ENCODE results near the gene MANSC1. TPM values are rescaled to one million over a fixed set of nuclear protein-coding genes. Genes with fewer than 3 reads are reported as not detected.
A peak's percentile ranks its signal among the peaks of the same experiment; 100 is the strongest.

Gene MANSC1
- total RNA-seq, 2 donors from 2014 or later: 6.6 to 12.1 TPM

GRCh38 chr12:12393171-12393570 lies 43.1 kb upstream of the MANSC1 start:
- Histone ChIP-seq H3K4me3 (ENCODE audit: low read length) (no peak overlapping the region), H3K9ac (ENCODE audit: extremely low read depth, low read length, poor library complexity, severe bottlenecking) (no peak overlapping the region), H3K27ac (ENCODE audit: low read depth, low read length) (no peak overlapping the region), H3K27me3 (ENCODE audit: control insufficient read depth, insufficient read depth, low read length, poor library complexity, severe bottlenecking) (no peaks in the 10 kb centered on the region), H3K36me3 (ENCODE audit: control insufficient read depth, insufficient read depth, low read length) (no peaks in the 10 kb centered on the region), H3K9me3 (ENCODE audit: control insufficient read depth, low read length) (no peaks in the 10 kb centered on the region), H3K4me1 (ENCODE audit: control insufficient read depth, insufficient read depth, low read length) (no peaks in the 10 kb centered on the region)
- no peaks in the 10 kb centered on the region for H3K27me3 Mint-ChIP-seq (ENCODE audit: insufficient read depth)
- H3K36me3 Mint-ChIP-seq (ENCODE audit: low read depth): peaks cover 14% of the 10 kb centered on the region
- H3K9me3 Mint-ChIP-seq: no peaks in the 10 kb centered on the region
- no peak overlapping the region for H3K27ac Mint-ChIP-seq
- TF ChIP-seq CTCF (conservative IDR thresholded peaks at IDR 0.05): no peak
- peaks cover 5% of the 10 kb centered on the region for H3K4me1 Mint-ChIP-seq
- no peak for DNase-seq
- H3K4me3 Mint-ChIP-seq: no peak overlapping the region
- WGBS, 2 experiments (ENCODE audit: insufficient coverage in 1 of 2, insufficient read length in 1 of 2): 86 to 97% methylated on average over 1 to 2 of the region's 2 CpGs

- TF ChIP-seq CTCF (conservative IDR thresholded peaks at IDR 0.05): no peak
- Mint-ChIP-seq H3K27ac (no peak overlapping the region), H3K4me1 (peaks cover 2% of the 10 kb centered on the region), H3K4me3 (no peak overlapping the region), H3K36me3 (ENCODE audit: low read depth) (peaks cover 14% of the 10 kb centered on the region), H3K27me3 (ENCODE audit: insufficient read depth) (no peaks in the 10 kb centered on the region), H3K9me3 (no peaks in the 10 kb centered on the region)
- Histone ChIP-seq H3K4me3 (ENCODE audit: low read length) (no peak overlapping the region), H3K27me3 (ENCODE audit: control insufficient read depth, insufficient read depth, low read length, poor library complexity, severe bottlenecking) (no peaks in the 10 kb centered on the region), H3K36me3 (ENCODE audit: control insufficient read depth, insufficient read depth, low read length) (no peaks in the 10 kb centered on the region), H3K4me1 (ENCODE audit: control insufficient read depth, insufficient read depth, low read length) (no peaks in the 10 kb centered on the region), H3K27ac (ENCODE audit: low read depth, low read length) (no peak overlapping the region), H3K9me3 (ENCODE audit: control insufficient read depth, low read length) (no peaks in the 10 kb centered on the region), H3K9ac (ENCODE audit: extremely low read depth, low read length, poor library complexity, severe bottlenecking) (no peak overlapping the region)
- WGBS, 2 experiments (ENCODE audit: insufficient coverage in 1 of 2, insufficient read length in 1 of 2): 94% methylated on average over 2 of the region's 2 CpGs; no CpG with 5 or more reads in 1 of the 2 experiments
- DNase-seq: no peak
Measured at GRCh38 chr12:12392413-12392812, 42.4 kb upstream of the MANSC1 start.

GRCh38 chr12:12387501-12387900 lies 37.5 kb upstream of the MANSC1 start:
- Histone ChIP-seq H3K9ac (ENCODE audit: extremely low read depth, low read length, poor library complexity, severe bottlenecking) (no peak overlapping the region), H3K4me1 (ENCODE audit: control insufficient read depth, insufficient read depth, low read length) (peaks cover 3% of the 10 kb centered on the region), H3K27me3 (ENCODE audit: control insufficient read depth, insufficient read depth, low read length, poor library complexity, severe bottlenecking) (no peaks in the 10 kb centered on the region), H3K36me3 (ENCODE audit: control insufficient read depth, insufficient read depth, low read length) (no peaks in the 10 kb centered on the region), H3K27ac (ENCODE audit: low read depth, low read length) (no peak overlapping the region), H3K4me3 (ENCODE audit: low read length) (no peak overlapping the region), H3K9me3 (ENCODE audit: control insufficient read depth, low read length) (peaks cover 12% of the 10 kb centered on the region)
- H3K9me3 Mint-ChIP-seq: no peaks in the 10 kb centered on the region
- no peak for DNase-seq
- H3K36me3 Mint-ChIP-seq (ENCODE audit: low read depth): peaks cover 20% of the 10 kb centered on the region
- 84 to 100% methylated on average over 2 to 3 of the region's 3 CpGs for WGBS, 2 experiments (ENCODE audit: insufficient coverage in 1 of 2, insufficient read length in 1 of 2)
- peak overlapping the region; percentile 11 for H3K27ac Mint-ChIP-seq
- H3K4me3 Mint-ChIP-seq: no peak overlapping the region
- no peak for TF ChIP-seq CTCF (conservative IDR thresholded peaks at IDR 0.05)
- peaks cover 14% of the 10 kb centered on the region for H3K4me1 Mint-ChIP-seq
- no peaks in the 10 kb centered on the region for H3K27me3 Mint-ChIP-seq (ENCODE audit: insufficient read depth)

All from endodermal cell (in vitro differentiated cells).